ENCODE measurements around the gene ZNF513. TPM values are rescaled to one million over a fixed set of nuclear protein-coding genes. Genes with fewer than 3 reads are reported as not detected.

Gene ZNF513
- total RNA-seq, 1 donor, result 7.3 TPM

DNA sequence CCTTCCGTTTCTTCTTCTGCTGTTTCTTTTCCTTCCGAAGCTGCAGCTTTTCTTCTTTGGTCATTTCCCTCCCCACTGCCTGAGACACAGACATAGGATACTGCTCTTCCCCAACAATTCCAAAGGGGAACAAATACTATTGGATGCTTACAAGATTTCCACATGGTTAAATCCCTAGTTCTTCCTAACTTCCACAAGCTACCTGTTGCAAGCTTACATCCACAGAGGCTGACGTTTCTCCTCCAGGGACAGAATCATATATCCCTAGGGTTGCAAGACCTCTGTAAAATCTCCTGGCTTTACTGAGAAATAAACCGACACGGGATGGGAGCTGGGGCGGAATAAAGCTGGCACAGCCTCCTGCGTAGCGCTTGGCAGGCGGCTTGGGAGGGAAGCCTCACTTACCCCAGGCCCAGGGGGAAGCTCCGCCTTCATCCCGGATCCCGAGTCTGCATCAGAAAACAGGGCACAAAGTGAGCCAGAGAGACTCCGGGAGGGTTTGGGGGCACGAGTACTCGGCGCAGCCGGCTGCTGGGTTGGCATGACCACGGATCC, 11.0 kb downstream of the ZNF513 start:
- peak; percentile 64 for DNase-seq (ENCODE audit: low read depth)

DNA sequence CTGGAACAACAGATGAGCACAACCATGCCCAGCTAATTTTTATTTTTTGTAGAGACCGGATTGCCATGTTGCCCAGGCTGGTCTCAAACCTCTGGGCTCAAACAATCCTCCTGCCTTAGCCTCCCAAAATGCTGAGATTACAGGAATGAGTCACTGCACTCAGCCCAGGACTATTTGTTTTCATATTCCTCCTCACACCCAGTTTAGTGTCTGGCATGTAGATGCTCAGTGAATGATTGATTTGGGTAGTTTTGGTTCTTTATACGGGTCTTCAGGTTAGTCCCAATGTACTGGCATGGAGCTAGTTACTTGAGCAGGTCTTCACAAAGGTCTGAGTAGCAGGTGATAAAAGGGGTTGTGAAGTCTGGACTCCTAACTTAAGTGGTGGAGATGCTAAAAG, 16.6 kb downstream of the ZNF513 start:
- TF ChIP-seq, protein P1, sequence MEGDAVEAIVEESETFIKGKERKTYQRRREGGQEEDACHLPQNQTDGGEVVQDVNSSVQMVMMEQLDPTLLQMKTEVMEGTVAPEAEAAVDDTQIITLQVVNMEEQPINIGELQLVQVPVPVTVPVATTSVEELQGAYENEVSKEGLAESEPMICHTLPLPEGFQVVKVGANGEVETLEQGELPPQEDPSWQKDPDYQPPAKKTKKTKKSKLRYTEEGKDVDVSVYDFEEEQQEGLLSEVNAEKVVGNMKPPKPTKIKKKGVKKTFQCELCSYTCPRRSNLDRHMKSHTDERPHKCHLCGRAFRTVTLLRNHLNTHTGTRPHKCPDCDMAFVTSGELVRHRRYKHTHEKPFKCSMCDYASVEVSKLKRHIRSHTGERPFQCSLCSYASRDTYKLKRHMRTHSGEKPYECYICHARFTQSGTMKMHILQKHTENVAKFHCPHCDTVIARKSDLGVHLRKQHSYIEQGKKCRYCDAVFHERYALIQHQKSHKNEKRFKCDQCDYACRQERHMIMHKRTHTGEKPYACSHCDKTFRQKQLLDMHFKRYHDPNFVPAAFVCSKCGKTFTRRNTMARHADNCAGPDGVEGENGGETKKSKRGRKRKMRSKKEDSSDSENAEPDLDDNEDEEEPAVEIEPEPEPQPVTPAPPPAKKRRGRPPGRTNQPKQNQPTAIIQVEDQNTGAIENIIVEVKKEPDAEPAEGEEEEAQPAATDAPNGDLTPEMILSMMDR (IDR thresholded peaks at IDR 0.05; ENCODE audit: insufficient read depth, low read length), result no peak
- no peak overlapping the region for H3K4me3 ChIP-seq (ENCODE audit: low read depth, low read length)
- DNase-seq (ENCODE audit: low read depth), result no peak

More for the DNA sequence above, 11.0 kb downstream of the ZNF513 start:
- TF ChIP-seq, protein P1 (IDR thresholded peaks at IDR 0.05; ENCODE audit: insufficient read depth, low read length), result no peak
- H3K4me3 ChIP-seq (ENCODE audit: low read depth, low read length), result peak overlapping the region; percentile 93

DNA sequence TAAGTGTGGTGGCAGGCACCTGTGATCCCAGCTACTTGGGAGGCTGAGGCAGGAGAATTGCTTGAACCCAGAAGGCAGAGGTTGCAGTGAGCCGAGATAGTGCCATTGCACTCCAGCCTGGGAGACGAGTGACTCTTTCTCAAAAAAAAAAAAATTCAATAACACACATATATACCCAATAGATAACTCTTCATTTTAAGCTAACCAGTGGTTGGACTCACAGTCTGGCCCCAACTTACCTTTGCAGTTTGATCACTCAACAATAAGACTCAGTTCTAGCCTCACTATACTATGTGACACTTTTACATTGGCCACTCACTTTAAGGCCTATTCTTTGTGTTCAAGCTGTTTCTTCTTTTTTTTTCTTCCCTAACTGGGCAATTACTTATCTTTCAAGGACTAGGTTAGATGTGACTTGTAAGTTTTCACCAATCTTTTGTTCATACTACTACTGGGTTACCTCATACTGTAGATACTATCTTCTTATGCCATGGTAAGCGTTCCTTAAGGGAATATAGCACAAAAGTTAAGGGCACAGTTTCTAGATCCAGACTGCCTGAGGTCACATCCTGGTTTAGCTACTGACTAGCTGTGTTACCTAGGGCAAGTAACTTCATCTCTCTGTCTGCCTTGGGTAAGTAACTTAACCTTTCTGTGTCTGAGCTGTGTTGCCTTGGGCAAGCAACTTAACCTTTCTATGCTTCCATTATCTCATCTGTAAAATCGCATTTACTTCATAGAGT, 17.7 kb downstream of the ZNF513 start:
- H3K4me3 ChIP-seq (ENCODE audit: low read depth, low read length), result no peak overlapping the region
- TF ChIP-seq, protein P1 (IDR thresholded peaks at IDR 0.05; ENCODE audit: insufficient read depth, low read length), result no peak

DNA sequence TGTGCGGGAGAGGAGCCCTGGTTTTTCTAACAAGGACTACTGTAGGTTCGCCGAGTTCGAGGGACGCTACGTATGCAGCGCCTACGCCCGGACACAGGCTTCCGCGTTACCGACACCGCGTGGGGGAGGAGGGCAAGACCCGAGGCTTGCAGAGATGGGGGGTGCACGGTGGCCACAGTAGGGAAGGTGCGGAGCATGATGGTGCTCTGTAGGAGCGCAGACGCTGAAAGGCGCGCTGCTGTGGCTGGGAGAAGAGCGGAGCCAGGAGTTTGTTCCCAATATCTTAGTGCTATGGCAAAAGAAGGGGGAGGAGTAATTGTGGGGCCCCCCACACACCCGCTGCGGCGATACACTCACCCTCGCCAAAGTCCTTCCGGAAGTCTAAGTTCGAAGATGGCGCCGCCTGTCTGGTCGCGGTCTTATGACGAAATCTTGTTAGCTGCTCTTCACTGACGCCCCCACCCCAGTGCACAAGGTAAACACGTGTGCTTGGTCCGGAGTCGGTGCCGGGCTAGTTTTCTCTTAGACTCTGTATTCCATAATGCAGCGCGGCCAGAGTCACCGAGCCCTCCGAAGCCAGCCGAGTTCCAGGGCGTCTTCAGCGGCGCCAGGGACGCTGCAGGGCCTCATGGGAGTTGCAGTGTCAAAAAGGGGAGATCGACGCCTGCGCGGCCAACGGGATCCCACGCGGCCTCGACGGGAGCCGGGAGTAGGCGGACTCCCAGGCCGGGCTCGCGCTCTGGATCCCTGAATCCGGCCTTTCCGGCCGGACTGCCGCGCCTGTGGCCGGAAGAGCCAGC, 24.0 kb downstream of the ZNF513 start, which contains the start of gene GTF3C2:
Gene GTF3C2 (minus strand): TSS at position 383 of the 800 bp plus-strand sequence. CDS start 13,210 bp downstream, outside the sequence.
- H3K4me3 ChIP-seq (ENCODE audit: low read depth, low read length), result peak within 1 kb of the TSS; percentile 97
- DNase-seq (ENCODE audit: low read depth), result peak; percentile 98
- TF ChIP-seq, protein P1 (IDR thresholded peaks at IDR 0.05; ENCODE audit: insufficient read depth, low read length), result no peak

More for the DNA sequence above, 17.7 kb downstream of the ZNF513 start:
- DNase-seq (ENCODE audit: low read depth), result no peak

DNA sequence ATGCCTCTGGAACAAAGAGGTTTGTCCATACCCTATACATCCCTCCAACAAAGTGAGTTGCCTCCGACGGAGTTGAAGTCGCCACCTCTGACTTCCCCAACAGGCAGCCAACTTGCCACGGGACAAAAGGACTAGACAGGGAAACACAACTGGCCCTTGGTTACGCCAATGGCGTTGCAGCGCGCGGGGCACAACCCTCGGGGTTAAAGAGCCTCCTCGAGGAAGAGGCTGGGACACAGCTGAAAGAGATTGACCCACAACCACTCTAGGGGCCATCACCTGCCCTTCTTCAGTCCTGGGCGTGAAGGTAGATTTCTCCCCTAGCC, 24.5 kb downstream of the ZNF513 start:
- peak; percentile 43 for DNase-seq (ENCODE audit: low read depth)
- H3K4me3 ChIP-seq (ENCODE audit: low read depth, low read length), result peak overlapping the region; percentile 97
- TF ChIP-seq, protein P1 (IDR thresholded peaks at IDR 0.05; ENCODE audit: insufficient read depth, low read length), result no peak

DNA sequence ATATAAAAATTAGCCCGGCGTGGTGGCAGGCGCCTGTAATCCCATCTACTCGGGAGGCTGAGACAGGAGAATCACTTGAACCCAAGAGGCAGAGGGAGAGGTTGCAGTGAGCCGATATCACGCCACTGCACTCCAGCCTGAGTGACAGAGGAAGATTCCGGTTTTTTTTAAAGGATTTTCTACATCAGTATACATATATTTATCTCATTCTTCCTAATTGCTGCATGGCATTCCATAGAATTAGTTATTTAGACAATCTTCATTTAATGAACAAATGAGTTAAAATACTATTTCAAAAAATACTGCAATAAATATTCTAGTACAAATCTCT, 26.0 kb downstream of the ZNF513 start:
- no peak overlapping the region for H3K4me3 ChIP-seq (ENCODE audit: low read depth, low read length)
- DNase-seq (ENCODE audit: low read depth), result no peak
- TF ChIP-seq, protein P1 (IDR thresholded peaks at IDR 0.05; ENCODE audit: insufficient read depth, low read length), result no peak
